ENCODE results near the gene APC2. TPM values are rescaled to one million over a fixed set of nuclear protein-coding genes. Genes with fewer than 3 reads are reported as not detected.

APC2 gene, protein sequence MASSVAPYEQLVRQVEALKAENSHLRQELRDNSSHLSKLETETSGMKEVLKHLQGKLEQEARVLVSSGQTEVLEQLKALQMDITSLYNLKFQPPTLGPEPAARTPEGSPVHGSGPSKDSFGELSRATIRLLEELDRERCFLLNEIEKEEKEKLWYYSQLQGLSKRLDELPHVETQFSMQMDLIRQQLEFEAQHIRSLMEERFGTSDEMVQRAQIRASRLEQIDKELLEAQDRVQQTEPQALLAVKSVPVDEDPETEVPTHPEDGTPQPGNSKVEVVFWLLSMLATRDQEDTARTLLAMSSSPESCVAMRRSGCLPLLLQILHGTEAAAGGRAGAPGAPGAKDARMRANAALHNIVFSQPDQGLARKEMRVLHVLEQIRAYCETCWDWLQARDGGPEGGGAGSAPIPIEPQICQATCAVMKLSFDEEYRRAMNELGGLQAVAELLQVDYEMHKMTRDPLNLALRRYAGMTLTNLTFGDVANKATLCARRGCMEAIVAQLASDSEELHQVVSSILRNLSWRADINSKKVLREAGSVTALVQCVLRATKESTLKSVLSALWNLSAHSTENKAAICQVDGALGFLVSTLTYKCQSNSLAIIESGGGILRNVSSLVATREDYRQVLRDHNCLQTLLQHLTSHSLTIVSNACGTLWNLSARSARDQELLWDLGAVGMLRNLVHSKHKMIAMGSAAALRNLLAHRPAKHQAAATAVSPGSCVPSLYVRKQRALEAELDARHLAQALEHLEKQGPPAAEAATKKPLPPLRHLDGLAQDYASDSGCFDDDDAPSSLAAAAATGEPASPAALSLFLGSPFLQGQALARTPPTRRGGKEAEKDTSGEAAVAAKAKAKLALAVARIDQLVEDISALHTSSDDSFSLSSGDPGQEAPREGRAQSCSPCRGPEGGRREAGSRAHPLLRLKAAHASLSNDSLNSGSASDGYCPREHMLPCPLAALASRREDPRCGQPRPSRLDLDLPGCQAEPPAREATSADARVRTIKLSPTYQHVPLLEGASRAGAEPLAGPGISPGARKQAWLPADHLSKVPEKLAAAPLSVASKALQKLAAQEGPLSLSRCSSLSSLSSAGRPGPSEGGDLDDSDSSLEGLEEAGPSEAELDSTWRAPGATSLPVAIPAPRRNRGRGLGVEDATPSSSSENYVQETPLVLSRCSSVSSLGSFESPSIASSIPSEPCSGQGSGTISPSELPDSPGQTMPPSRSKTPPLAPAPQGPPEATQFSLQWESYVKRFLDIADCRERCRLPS (N-terminal part only)
- total RNA-seq, result 0.09 and 0.28 TPM in 2 replicates

DNA sequence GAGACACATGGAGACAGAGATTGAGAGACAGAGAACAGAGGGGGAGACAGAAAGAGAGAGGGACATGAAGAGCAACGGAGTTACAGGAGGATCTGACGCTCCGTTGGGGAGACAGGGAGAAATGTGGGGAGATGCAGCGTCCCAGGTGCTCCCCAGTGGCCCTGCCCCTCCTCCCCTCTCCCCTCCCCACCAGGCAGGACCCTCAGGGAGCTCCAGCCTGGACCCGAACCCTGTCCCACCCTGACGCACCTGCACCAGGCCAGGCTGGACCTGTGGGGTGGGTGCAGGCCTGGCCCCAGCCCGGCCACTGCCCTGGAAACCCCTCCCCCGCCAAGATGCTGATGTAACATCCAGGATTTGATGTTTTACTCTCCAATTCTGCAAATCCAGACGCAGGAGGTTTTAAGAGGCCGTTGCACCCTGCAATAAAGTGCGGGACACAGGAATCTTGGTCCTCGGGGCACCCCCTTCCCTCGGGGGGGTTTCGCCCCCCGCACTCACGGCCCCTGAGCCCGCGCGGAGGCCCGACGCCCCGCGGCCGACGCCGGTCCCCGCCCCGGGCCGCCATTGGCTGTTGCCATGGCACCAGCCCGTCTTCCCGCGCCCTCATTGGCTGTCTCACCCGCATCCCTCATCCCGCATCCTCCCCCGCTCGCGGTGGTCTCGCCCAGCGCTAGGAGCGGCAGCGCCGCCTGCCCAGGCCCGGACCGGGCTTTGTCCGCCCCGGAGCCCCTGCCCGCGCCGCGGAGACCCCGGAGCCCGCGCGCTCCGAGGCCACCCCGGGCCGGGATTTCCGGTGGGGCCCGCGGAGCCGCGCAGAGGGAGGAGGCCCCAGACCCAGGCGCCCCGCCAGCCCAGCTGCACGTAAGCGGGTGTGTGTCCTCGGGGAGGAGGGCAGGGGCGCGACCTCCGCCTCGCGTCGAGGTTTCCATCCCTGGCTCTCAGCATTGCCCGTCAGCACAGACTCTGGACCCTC lies at the start of gene APC2:
APC2 (plus strand) TSS at position 655 of the 976 bp plus-strand sequence. CDS start 2,881 bp downstream, outside the sequence.

GRCh38 chr19:1401138-1401888 lies 48.6 kb upstream of the APC2 start, which contains the start of gene GAMT:
Gene GAMT (minus strand): TSS chr19:1401542. CDS start chr19:1401476, 66 bp downstream.

DNA sequence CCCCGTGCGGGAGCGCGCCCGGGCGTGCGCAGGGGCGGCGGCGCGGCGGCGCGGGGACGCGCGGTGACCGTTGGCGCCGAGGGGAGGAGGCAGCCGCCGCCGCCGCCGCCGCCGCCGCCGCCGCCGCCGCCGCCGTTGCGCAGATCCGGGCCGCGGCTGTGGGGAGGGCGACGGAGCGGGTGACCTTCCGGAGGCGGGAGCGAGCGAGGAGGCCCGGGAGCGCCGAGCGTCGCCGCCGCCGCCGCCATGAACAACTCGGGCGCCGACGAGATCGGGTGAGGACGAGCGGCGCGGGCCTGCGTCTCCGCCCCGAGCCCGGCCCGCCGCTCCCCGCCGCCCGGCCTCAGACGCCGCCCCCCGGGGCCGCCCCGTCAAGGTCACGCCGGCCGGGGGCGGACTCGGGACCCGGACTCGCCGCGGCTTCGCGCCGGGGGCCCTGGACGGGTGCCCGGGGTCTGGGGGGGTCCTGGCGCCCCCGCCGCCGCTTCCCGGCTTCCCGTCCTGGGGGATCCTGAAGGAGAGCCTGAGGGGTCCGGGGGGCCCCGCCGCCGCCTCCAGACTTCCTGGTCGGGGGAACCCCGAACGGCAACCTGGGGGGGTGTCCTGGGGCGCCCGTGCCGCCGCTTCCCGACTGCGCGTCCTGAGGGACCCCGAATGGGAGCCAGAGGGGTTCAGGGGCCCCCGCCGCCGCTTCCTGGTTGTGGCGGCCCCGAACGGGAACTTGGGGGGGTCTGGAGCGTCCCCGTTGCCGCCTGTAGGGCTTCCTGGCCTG lies 42.2 kb upstream of the APC2 start, which contains the start of gene DAZAP1:
DAZAP1 (plus strand) TSS at position 59 of the 772 bp plus-strand sequence; CDS start at position 247, 188 bp downstream.

GRCh38 chr19:1438035-1438932 lies 11.6 kb upstream of the APC2 start, which contains the start of gene RPS15:
Gene RPS15 (plus strand): TSS chr19:1438396. CDS start chr19:1438426, 30 bp downstream.

DNA sequence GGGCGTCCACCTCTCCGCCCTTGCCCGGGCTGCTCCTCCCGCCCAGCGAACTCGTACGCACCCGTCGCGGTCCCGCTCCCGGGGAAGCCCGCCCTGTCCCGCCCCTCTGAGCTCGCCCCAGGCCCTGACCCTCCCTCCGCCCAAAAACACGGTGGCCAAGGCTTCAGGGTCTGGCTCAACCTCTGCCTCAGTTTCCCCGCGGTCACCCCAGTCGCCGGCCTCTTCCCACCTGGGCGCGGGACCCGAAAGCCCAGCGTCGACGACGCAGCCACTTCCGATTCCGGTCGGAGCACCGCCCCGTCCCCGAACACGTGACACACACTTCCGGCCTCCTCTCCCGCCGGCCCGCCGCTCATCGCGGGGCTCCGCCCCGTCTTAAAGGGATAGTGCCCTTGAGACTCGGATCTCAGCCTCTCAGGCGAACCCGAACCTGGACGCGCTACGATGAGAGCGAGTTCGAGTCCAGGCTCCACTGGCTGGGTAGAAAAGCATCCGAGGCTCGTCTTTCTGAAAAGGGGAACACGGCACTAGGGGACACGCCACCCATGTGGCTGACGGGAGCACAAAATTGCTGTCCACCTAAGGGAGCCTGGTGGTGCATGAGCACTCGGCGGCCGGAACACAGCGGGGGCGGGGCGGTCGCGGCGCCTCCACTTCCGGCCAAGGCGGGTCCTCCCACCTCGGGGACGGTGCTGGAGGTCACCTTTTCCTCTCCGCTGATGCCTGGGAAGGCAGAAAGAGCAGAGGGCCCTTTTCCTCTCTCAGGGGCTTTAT lies 29.2 kb downstream of the APC2 start, which contains the start of gene C19orf25:
C19orf25 (minus strand) TSS at position 282 of the 774 bp plus-strand sequence. CDS start 312 bp downstream, outside the sequence.

DNA sequence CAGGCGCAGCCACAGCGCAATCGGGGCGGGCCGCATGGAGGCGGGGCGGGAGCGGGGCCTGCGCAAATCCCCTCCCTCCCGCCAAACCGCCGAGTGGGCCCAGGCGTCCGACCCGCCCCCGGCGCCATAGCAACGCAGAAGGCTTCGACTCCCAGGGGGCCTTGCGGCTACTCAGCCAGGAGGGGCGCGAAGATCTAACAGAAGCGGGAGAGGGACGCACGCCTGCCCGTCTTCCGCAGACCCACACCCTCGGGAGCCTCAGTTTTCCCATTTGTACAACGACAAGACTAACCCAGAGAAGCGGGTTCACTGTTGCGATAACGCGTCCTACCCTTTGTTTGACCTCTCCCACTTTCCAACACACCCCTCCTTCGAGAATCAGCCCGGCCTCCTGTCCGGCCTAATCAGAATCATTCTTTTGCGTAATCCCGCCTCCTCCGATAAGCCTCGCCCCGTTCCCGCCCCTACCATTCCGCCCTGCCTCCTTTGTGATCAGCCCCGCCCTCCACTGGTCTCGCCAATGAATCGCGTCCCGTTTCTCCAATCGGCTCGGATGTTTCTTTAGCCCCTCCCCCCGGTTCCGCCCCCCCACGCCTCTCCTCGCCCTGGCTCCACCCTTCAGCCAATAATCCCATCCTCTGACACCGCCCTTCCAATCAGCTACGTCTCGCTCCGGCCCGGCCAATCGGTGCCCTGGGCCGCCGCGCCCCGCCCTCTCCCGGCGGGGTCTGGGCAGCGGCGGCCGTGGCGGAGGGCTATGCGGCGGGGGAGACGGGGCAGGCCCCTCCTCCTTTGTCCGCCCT lies 40.6 kb downstream of the APC2 start, which contains the start of gene PCSK4:
PCSK4 (minus strand) TSS at position 40 of the 803 bp plus-strand sequence; CDS start at position 36, 4 bp downstream.

GRCh38 chr19:1491114-1491848 lies 41.4 kb downstream of the APC2 start, which contains the start of gene REEP6:
Gene REEP6 (plus strand): TSS chr19:1491181. CDS start chr19:1491270, 89 bp downstream.

GRCh38 chr19:1512671-1513498 lies 63.0 kb downstream of the APC2 start, which contains the start of gene ADAMTSL5:
Gene ADAMTSL5 (minus strand): TSS chr19:1513019. CDS start chr19:1510943, 2,076 bp downstream.

Other genes with a start within 250 kb of the APC2 start
- gene STK11, start 244.3 kb upstream of the APC2 start, total RNA-seq, result 83.1 and 101 TPM in 2 replicates
- 1.00 and 1.8 TPM in 2 replicates for gene CBARP, start 212.1 kb upstream of the APC2 start, total RNA-seq
- 18.2 and 21.5 TPM in 2 replicates for gene ATP5F1D, start 208.4 kb upstream of the APC2 start, total RNA-seq
- 10.0 and 12.9 TPM in 2 replicates for gene MIDN, start 201.5 kb upstream of the APC2 start, total RNA-seq
- 222 and 279 TPM in 2 replicates for gene CIRBP, start 180.8 kb upstream of the APC2 start, total RNA-seq
- gene FAM174C, start 174.6 kb upstream of the APC2 start, total RNA-seq, result 19.6 and 26.2 TPM in 2 replicates
- gene EFNA2, start 164.2 kb upstream of the APC2 start, total RNA-seq, result not detected in 2 replicates
- 51.8 and 58.7 TPM in 2 replicates for gene NDUFS7, start 66.2 kb upstream of the APC2 start, total RNA-seq
- 29.0 and 36.1 TPM in 2 replicates for gene GAMT, start 48.6 kb upstream of the APC2 start, total RNA-seq
- 34.7 and 42.2 TPM in 2 replicates for gene DAZAP1, start 42.5 kb upstream of the APC2 start, total RNA-seq
- 387 and 450 TPM in 2 replicates for gene RPS15, start 11.7 kb upstream of the APC2 start, total RNA-seq
- 19.2 and 19.6 TPM in 2 replicates for gene C19orf25, start 29.1 kb downstream of the APC2 start, total RNA-seq
- 1.3 and 1.6 TPM in 2 replicates for gene PCSK4, start 40.2 kb downstream of the APC2 start, total RNA-seq
- gene REEP6, start 41.1 kb downstream of the APC2 start, total RNA-seq, result 1.1 and 2.0 TPM in 2 replicates
- 2.1 and 3.1 TPM in 2 replicates for gene ADAMTSL5, start 62.9 kb downstream of the APC2 start, total RNA-seq
- not detected in 2 replicates for gene PLK5, start 74.0 kb downstream of the APC2 start, total RNA-seq
- 25.0 and 35.4 TPM in 2 replicates for gene MEX3D, start 118.2 kb downstream of the APC2 start, total RNA-seq
- gene MBD3, start 142.7 kb downstream of the APC2 start, total RNA-seq, result 63.1 and 83.3 TPM in 2 replicates
- gene UQCR11, start 155.3 kb downstream of the APC2 start, total RNA-seq, result 125 and 134 TPM in 2 replicates
- gene TCF3, start 202.5 kb downstream of the APC2 start, total RNA-seq, result 36.6 and 47.9 TPM in 2 replicates